ENCODE data around the gene ABCD4. TPM values are rescaled to one million over a fixed set of nuclear protein-coding genes. Genes with fewer than 3 reads are reported as not detected.

Gene ABCD4
- total and polyA plus RNA-seq, 4 donors: 20.4 to 34.4 (median 29.1) TPM

GRCh38 chr14:74239848-74240793 lies 62.6 kb downstream of the ABCD4 start:
- no peaks in the 10 kb centered on the region for H3K36me3 ChIP-seq (ENCODE audit: control insufficient read depth in 4 of 4, insufficient read depth in 3 of 4, low read depth in 1 of 4, low read length in 3 of 4)
- H3K9ac ChIP-seq (ENCODE audit: low read depth in 1 of 2, low read length in 2 of 2): no peak overlapping the region
- no peak for DNase-seq (ENCODE audit: low spot score)
- peak overlapping the region in 1 of 3 donors; percentile 30 for H3K4me3 ChIP-seq (ENCODE audit: low read depth in 1 of 3, low read length in 3 of 3)
- peaks cover 11 to 20% (median 14%) of the 10 kb centered on the region in 4 donors for H3K4me1 ChIP-seq (ENCODE audit: control insufficient read depth in 4 of 4, insufficient read depth in 4 of 4, low read length in 3 of 4)
- H3K27me3 ChIP-seq (ENCODE audit: control insufficient read depth in 4 of 4, insufficient read depth in 4 of 4, low read length in 3 of 4): peaks cover 6 to 27% (median 17%) of the 10 kb centered on the region in 4 donors
- H3K9me3 ChIP-seq (ENCODE audit: control insufficient read depth in 4 of 4, low read length in 3 of 4): no peaks in the 10 kb centered on the region
- TF ChIP-seq EGR1 (IDR thresholded peaks at IDR 0.05; ENCODE audit: low read depth in 2 of 2): no peak
- TF ChIP-seq RAD21 (IDR thresholded peaks at IDR 0.05): no peak
- TF ChIP-seq ZBTB33 (IDR thresholded peaks at IDR 0.05): no peak
- TF ChIP-seq REST (IDR thresholded peaks at IDR 0.05): no peak
- TF ChIP-seq RXRA (IDR thresholded peaks at IDR 0.05): no peak
- TF ChIP-seq ATF3 (IDR thresholded peaks at IDR 0.05): no peak
- no peak for TF ChIP-seq MAX (IDR thresholded peaks at IDR 0.05)
- no peak for TF ChIP-seq FOXA1 (IDR thresholded peaks at IDR 0.05)
- TF ChIP-seq JUND (IDR thresholded peaks at IDR 0.05): no peak
- no peak for TF ChIP-seq SP1 (IDR thresholded peaks at IDR 0.05)
- no peak for TF ChIP-seq HNF4A (conservative IDR thresholded peaks at IDR 0.05)
- no peak for TF ChIP-seq CTCF (IDR thresholded peaks at IDR 0.05; ENCODE audit: low read depth, low read length, missing input control)
- TF ChIP-seq TAF1 (conservative IDR thresholded peaks at IDR 0.05): no peak
- no peak for TF ChIP-seq YY1 (IDR thresholded peaks at IDR 0.05)
- no peak for TF ChIP-seq HNF4G (IDR thresholded peaks at IDR 0.05)
- no peak for TF ChIP-seq GABPA (IDR thresholded peaks at IDR 0.05 in 1 of 2, conservative IDR thresholded peaks at IDR 0.05 in 1 of 2)
- TF ChIP-seq NR2F2 (IDR thresholded peaks at IDR 0.05): no peak
- TF ChIP-seq FOXA2 (IDR thresholded peaks at IDR 0.05): no peak
- no peak overlapping the region for H3K27ac ChIP-seq (ENCODE audit: low read depth in 1 of 2, low read length in 2 of 2)
- WGBS: 6% methylated on average over 94 of the region's 94 CpGs

Measured in liver (tissue), 9 donors.